Thoracic aorta (tissue), 2 donors: ENCODE results near the gene GPC6. TPM values are rescaled to one million over a fixed set of nuclear protein-coding genes. Genes with fewer than 3 reads are reported as not detected.

Source experiments
- ATAC-seq: fragments of 150-250 bp; one replicate; pipeline ENCODE4 v1.8.0; 2017; ENCODE audit warnings: low read depth; ENCODE audit not compliant: insufficient number of reproducible peaks, low FRiP score
- DNase-seq: peaks from one replicate; pipeline ENCODE4 v3.0.0-alpha.2; 2020; ENCODE audit warnings: low spot score
- H3K27ac ChIP-seq, 2 donors: fragments of 200-600 bp; sonication (generic); 1 replicate in 1 of 2; 2 replicates in 1 of 2; pipeline ENCODE4 v1.5.1; 2016; ENCODE audit warnings: mild to moderate bottlenecking in 2 of 2, moderate library complexity in 2 of 2
- H3K27me3 ChIP-seq: fragments of 200-600 bp; sonication (generic); replicated peaks from 2 replicates; pipeline ENCODE4 v1.6.0; 2016; ENCODE audit warnings: mild to moderate bottlenecking; ENCODE audit not compliant: insufficient read depth
- H3K36me3 ChIP-seq: fragments of 200-600 bp; sonication (generic); one replicate; pipeline ENCODE4 v1.5.1; 2016
- H3K4me1 ChIP-seq, 2 donors: fragments of 200-600 bp; sonication (generic); 1 replicate in 1 of 2; 2 replicates in 1 of 2; pipeline versions ENCODE4 v1.5.1 to v1.6.0; 2016; ENCODE audit warnings: low read depth in 2 of 2, mild to moderate bottlenecking in 1 of 2; ENCODE audit not compliant: control insufficient read depth in 1 of 2
- H3K4me3 ChIP-seq: fragments of 200-600 bp; sonication (generic); 2 replicates; pipeline ENCODE4 v1.5.1; 2016; ENCODE audit warnings: mild to moderate bottlenecking
- H3K9me3 ChIP-seq: fragments of 200-600 bp; sonication (generic); 2 replicates; pipeline ENCODE4 v1.5.1; 2016
- total RNA-seq, 2 donors: library from RNA; depleted of rRNA; stranded (reverse); fragments of >200 nt; gene quantifications; one replicate each; pipeline versions ENCODE4 v1.1.0 to v1.2.3, GENCODE V29; 2016
- TF ChIP-seq, protein P1 (sequence below): fragments of 200-600 bp; sonication (generic); IDR thresholded peaks from one replicate; pipeline ENCODE4 v1.5.1; 2019; ENCODE audit warnings: antibody characterized with exemption

Gene GPC6
- total RNA-seq, 2 donors from 2014 or later, result 34.9 to 56.4 TPM

DNA sequence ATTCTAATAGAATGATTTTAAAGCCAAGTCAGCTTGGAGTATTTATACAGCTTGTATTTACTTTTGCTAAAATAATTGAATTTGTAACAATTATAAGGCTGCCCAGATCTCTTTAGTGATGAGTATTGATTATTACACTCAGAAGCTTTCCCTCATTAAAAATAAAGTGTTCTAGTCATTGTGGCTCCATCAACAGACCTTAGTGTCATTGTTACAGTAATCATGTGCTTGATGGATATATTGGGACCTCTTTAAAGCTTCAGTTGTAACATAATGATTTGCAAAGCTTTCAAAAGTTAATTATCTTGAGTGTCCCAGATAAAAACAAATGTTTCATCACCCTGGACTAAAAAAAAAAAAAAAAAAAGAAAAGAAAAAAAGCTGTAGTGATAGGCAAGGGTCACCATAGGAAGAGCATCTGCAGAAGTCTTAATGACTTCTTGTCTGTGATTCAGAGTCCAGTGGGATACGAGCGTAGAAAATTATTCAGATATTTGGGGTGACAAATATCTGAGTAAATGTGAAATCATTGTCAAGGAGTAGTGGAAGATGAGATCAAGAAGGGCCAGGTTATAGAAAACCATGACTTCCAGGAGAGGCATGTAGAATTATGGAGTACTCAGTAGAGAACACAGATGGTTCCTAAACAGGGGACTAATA lies 883.2 kb downstream of the GPC6 start:
- no peak overlapping the region for H3K4me3 ChIP-seq
- peaks cover 0 to 11% of the 10 kb centered on the region in 2 donors for H3K4me1 ChIP-seq
- no peak for DNase-seq
- H3K27me3 ChIP-seq, result no peaks in the 10 kb centered on the region
- no peaks in the 10 kb centered on the region for H3K36me3 ChIP-seq
- H3K9me3 ChIP-seq, result no peaks in the 10 kb centered on the region
- TF ChIP-seq, protein P1, sequence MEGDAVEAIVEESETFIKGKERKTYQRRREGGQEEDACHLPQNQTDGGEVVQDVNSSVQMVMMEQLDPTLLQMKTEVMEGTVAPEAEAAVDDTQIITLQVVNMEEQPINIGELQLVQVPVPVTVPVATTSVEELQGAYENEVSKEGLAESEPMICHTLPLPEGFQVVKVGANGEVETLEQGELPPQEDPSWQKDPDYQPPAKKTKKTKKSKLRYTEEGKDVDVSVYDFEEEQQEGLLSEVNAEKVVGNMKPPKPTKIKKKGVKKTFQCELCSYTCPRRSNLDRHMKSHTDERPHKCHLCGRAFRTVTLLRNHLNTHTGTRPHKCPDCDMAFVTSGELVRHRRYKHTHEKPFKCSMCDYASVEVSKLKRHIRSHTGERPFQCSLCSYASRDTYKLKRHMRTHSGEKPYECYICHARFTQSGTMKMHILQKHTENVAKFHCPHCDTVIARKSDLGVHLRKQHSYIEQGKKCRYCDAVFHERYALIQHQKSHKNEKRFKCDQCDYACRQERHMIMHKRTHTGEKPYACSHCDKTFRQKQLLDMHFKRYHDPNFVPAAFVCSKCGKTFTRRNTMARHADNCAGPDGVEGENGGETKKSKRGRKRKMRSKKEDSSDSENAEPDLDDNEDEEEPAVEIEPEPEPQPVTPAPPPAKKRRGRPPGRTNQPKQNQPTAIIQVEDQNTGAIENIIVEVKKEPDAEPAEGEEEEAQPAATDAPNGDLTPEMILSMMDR, result no peak
- no peak for ATAC-seq
- H3K27ac ChIP-seq, result no peak overlapping the region

DNA sequence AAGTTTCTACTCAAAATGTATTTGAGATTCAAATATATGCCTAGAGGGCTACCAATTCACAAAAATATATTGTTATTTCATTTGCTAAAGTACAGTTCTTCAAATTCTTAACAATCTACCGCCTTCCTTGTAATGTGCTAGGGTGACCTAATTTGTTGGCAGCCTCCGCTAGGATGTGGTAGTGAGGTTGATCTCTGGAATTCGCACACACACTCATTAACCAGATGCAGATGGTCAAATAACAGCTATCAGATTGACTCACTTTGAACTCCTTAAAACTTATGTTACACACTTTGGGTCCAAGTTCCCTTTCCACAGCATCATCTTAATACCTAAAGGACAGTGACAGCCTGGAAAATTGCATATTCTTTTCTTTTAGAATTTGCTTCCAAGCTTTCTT lies 885.6 kb downstream of the GPC6 start:
- TF ChIP-seq, protein P1, result no peak
- H3K4me3 ChIP-seq, result no peak overlapping the region
- no peak overlapping the region for H3K27ac ChIP-seq
- peaks cover 0 to 11% of the 10 kb centered on the region in 2 donors for H3K4me1 ChIP-seq
- DNase-seq (no peak), ATAC-seq (no peak)
- no peaks in the 10 kb centered on the region for H3K9me3 ChIP-seq
- H3K27me3 ChIP-seq, result no peaks in the 10 kb centered on the region
- no peaks in the 10 kb centered on the region for H3K36me3 ChIP-seq

GRCh38 chr13:94112731-94113130 lies 886.1 kb downstream of the GPC6 start:
- H3K4me3 ChIP-seq, result no peak overlapping the region
- no peak for ATAC-seq
- TF ChIP-seq, protein P1, result no peak
- H3K27me3 ChIP-seq, result no peaks in the 10 kb centered on the region
- no peak for DNase-seq
- H3K27ac ChIP-seq, result no peak overlapping the region
- no peaks in the 10 kb centered on the region for H3K36me3 ChIP-seq
- H3K4me1 ChIP-seq, result peaks cover 0 to 11% of the 10 kb centered on the region in 2 donors
- no peaks in the 10 kb centered on the region for H3K9me3 ChIP-seq

DNA sequence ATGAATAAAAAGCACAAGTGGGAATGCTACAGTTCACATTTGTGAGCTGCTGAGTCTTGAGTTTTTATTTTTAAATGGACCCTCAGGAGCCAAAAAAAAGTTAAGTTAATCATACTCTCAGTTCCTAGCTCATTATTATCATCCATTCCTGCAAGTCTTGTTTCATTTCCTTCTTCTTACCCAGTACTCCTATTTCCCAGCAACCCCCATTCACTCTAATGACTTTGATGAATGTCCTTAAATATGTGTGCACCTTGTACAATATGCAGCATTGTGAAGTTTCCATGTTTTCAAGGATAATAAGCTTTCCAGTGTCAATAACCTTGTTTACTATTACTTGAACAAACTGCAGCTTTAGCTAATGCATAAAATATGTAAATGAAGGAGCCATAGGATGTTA lies 886.6 kb downstream of the GPC6 start:
- DNase-seq (no peak), ATAC-seq (no peak)
- Histone ChIP-seq H3K4me1 (peaks cover 0 to 11% of the 10 kb centered on the region in 2 donors), H3K4me3 (no peak overlapping the region), H3K27me3 (no peaks in the 10 kb centered on the region), H3K9me3 (no peaks in the 10 kb centered on the region), H3K36me3 (no peaks in the 10 kb centered on the region), H3K27ac (no peak overlapping the region)
- TF ChIP-seq, protein P1, result no peak

DNA sequence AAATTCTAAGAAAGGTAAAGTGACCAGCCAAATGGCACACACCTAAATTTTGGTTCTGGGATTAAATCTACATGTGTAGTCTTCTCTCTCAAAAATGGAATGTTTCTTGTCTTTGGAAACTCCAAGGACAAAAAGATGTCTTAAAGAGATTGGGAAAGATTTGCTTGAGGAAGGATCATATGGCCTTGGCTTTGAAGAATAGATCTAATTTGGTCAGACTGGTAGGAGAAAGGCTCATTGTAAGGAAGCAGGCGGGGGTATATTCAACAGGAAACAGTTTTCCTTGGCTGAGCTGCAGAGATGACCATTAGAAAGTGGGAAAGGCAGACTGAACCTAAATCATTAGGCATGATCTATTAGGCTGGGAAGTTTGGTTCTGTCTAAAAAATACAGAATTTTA lies 887.6 kb downstream of the GPC6 start:
- Histone ChIP-seq H3K4me3 (no peak overlapping the region), H3K9me3 (no peaks in the 10 kb centered on the region), H3K4me1 (peaks cover 0 to 11% of the 10 kb centered on the region in 2 donors), H3K27me3 (no peaks in the 10 kb centered on the region), H3K36me3 (no peaks in the 10 kb centered on the region), H3K27ac (no peak overlapping the region)
- TF ChIP-seq, protein P1, result no peak
- ATAC-seq, result no peak
- no peak for DNase-seq
